Measurements from ENCODE around the gene ITGBL1.

The ITGBL1 gene

GRCh38 chr13:101695870-101696516 lies 243.5 kb downstream of the ITGBL1 start:
- Histone ChIP-seq H3K4me1 (ENCODE audit: insufficient read depth, poor library complexity, severe bottlenecking) (peaks cover 6% of the 10 kb centered on the region), H3K27ac (ENCODE audit: poor library complexity, severe bottlenecking) (no peak overlapping the region), H3K27me3 (ENCODE audit: insufficient read depth, poor library complexity, severe bottlenecking) (no peaks in the 10 kb centered on the region), H3K36me3 (ENCODE audit: low read depth) (no peaks in the 10 kb centered on the region), H3K4me3 (ENCODE audit: severe bottlenecking) (no peak overlapping the region), H3K9me3 (ENCODE audit: severe bottlenecking) (no peaks in the 10 kb centered on the region)
- TF ChIP-seq CTCF (IDR thresholded peaks at IDR 0.05; ENCODE audit: poor library complexity, severe bottlenecking): no peak
- ATAC-seq (ENCODE audit: low read depth) (no peak), DNase-seq (ENCODE audit: low spot score) (no peak)

DNA sequence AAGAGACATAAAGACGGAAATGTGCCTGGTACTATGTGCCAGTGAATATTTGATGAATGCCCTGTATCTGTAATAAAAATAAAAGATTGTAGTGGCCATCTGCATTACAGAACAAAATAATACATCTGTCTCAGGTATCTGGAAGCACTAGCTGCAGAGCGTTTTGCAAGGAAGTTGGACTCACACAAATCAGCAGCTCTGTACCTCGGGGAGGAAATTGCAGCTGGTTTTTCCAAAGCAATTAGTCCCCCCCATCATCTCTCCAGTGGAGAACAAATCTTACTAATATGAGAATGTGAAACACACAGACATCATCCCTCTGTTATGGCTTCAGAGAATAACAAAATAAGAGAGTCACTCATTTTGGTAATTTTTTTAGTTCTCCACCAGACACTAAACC lies 245.3 kb downstream of the ITGBL1 start:
- TF ChIP-seq CTCF (IDR thresholded peaks at IDR 0.05; ENCODE audit: poor library complexity, severe bottlenecking): no peak
- Histone ChIP-seq H3K9me3 (ENCODE audit: severe bottlenecking) (no peaks in the 10 kb centered on the region), H3K27me3 (ENCODE audit: insufficient read depth, poor library complexity, severe bottlenecking) (no peaks in the 10 kb centered on the region), H3K4me3 (ENCODE audit: severe bottlenecking) (no peak overlapping the region), H3K36me3 (ENCODE audit: low read depth) (no peaks in the 10 kb centered on the region), H3K4me1 (ENCODE audit: insufficient read depth, poor library complexity, severe bottlenecking) (peaks cover 6% of the 10 kb centered on the region), H3K27ac (ENCODE audit: poor library complexity, severe bottlenecking) (no peak overlapping the region)
- DNase-seq (ENCODE audit: low spot score) (no peak), ATAC-seq (ENCODE audit: low read depth) (no peak)

DNA sequence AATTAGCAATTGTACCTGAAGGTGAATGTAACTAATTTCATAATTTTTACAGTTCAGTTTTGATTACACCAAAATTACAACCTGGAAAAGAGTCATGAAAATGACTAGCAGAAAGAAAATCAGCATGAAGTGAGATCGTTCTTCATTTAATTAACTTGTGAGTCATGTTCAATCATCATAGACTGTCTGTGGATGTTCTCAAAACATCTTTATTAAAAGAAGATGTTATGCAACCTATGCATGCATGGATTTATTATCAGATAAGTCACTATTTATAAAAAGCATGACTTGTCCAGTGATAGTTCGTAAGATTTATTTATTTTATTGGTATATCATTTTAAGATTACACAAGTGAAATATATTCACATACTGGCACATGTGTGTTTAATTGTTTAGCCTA lies 245.9 kb downstream of the ITGBL1 start:
- Histone ChIP-seq H3K36me3 (ENCODE audit: low read depth) (no peaks in the 10 kb centered on the region), H3K27me3 (ENCODE audit: insufficient read depth, poor library complexity, severe bottlenecking) (no peaks in the 10 kb centered on the region), H3K9me3 (ENCODE audit: severe bottlenecking) (no peaks in the 10 kb centered on the region), H3K4me1 (ENCODE audit: insufficient read depth, poor library complexity, severe bottlenecking) (peaks cover 6% of the 10 kb centered on the region), H3K4me3 (ENCODE audit: severe bottlenecking) (no peak overlapping the region), H3K27ac (ENCODE audit: poor library complexity, severe bottlenecking) (no peak overlapping the region)
- DNase-seq (ENCODE audit: low spot score) (no peak), ATAC-seq (ENCODE audit: low read depth) (peak; percentile 53; the same call in 1 of the 3 replicates)
- TF ChIP-seq CTCF (IDR thresholded peaks at IDR 0.05; ENCODE audit: poor library complexity, severe bottlenecking): no peak

DNA sequence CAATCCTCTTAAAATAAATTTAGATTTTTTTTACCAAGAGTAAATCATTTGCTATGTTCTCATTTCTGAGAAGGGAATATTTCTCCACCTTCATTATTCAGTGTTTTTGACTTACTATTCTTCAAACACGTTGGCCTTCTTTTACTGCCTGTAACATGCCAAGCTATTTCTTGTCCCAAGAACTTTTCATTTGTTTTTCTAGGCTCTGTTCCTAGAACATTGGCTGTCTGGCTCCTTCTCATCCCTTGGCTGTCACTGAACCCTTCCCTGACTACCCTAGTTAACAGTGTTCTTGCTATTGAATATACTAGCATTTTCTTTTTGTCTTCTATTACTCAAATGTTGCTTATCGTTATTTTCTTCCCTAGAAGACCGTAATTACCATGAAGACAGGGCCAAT lies 248.1 kb downstream of the ITGBL1 start:
- no peak overlapping the region for H3K27ac ChIP-seq (ENCODE audit: poor library complexity, severe bottlenecking)
- no peak for ATAC-seq (ENCODE audit: low read depth)
- no peaks in the 10 kb centered on the region for H3K36me3 ChIP-seq (ENCODE audit: low read depth)
- no peak for TF ChIP-seq CTCF (IDR thresholded peaks at IDR 0.05; ENCODE audit: poor library complexity, severe bottlenecking)
- DNase-seq (ENCODE audit: low spot score): no peak
- no peaks in the 10 kb centered on the region for H3K9me3 ChIP-seq (ENCODE audit: severe bottlenecking)
- H3K4me3 ChIP-seq (ENCODE audit: severe bottlenecking): no peak overlapping the region
- no peaks in the 10 kb centered on the region for H3K27me3 ChIP-seq (ENCODE audit: insufficient read depth, poor library complexity, severe bottlenecking)
- peaks cover 6% of the 10 kb centered on the region for H3K4me1 ChIP-seq (ENCODE audit: insufficient read depth, poor library complexity, severe bottlenecking)

DNA sequence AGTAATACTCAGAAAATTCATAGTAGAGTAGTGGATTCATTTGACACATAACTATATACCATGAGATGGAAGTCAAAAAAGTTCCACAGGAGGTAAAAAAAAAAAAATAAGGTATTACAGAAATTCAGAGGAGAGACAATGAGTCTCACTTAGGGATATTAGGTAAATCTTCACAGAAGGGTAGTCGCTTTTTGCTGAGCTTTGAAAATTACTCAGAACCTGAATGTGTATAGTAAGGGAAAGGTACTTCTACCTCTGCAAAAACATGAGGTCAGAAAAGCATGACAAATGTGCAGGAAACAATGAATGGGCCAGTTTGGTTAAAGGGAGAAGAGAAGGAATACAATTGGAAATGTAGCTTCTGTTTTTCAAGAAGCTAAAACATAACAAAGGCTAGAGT lies 250.6 kb downstream of the ITGBL1 start:
- ATAC-seq (ENCODE audit: low read depth): no peak

More for the DNA sequence above, 250.6 kb downstream of the ITGBL1 start:
- Histone ChIP-seq H3K4me3 (ENCODE audit: severe bottlenecking) (no peak overlapping the region), H3K4me1 (ENCODE audit: insufficient read depth, poor library complexity, severe bottlenecking) (peaks cover 12% of the 10 kb centered on the region), H3K27me3 (ENCODE audit: insufficient read depth, poor library complexity, severe bottlenecking) (no peaks in the 10 kb centered on the region), H3K36me3 (ENCODE audit: low read depth) (no peaks in the 10 kb centered on the region), H3K27ac (ENCODE audit: poor library complexity, severe bottlenecking) (no peak overlapping the region), H3K9me3 (ENCODE audit: severe bottlenecking) (no peaks in the 10 kb centered on the region)
- DNase-seq (ENCODE audit: low spot score): no peak
- no peak for TF ChIP-seq CTCF (IDR thresholded peaks at IDR 0.05; ENCODE audit: poor library complexity, severe bottlenecking)
